ENCODE results near the gene LCA5.
"Not testable (repeated sequence)": the region's sequence is repeated elsewhere in the genome, so short reads cannot be mapped to it uniquely, and the experiment has no call there.

LCA5 gene

DNA sequence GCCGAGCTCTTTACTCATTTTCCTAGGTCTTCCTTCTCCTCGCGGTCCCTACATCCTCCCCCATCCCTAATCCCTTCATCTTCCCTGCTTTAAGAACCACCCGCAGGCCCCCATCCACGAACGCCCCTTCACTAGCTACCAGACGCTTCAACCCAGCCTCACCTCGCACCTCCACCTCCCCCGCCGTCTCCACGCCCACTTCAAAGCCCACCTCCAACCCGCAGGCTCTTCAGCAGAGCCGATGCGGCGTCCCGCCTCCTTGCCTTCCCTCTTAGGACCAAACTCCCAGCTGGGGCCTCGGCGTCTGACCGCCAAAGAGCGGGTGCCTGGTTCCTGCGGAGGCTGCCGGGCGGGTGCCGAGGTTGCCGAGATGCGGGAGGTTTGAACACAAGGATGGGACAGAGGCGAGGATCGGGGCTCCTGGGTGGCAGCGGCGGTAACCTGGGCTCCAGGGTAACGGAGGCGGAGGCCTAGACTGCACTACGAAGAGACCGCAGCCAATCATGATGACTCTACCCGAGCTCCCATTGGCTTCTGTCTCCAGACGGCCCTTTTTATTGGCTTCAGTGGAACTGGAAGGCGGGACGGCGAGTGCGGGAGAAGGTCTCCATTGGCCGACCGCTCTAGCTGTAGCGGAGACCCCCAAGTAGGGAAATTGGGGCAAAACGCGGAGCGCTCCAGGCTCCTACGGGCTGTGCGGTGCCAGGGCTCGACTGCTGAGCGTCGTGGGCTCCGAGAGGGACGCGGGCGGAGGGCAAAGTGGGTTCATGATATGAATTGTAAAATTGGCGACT lies at the start of gene LCA5:
Gene LCA5, minus strand, starts transcription at position 477 of the 794 bp plus-strand sequence. CDS start 18,536 bp downstream, outside the sequence.
- in situ Hi-C loops (cut with MboI; ENCODE audit: low sequenced_read_pairs) = no loop called here

DNA sequence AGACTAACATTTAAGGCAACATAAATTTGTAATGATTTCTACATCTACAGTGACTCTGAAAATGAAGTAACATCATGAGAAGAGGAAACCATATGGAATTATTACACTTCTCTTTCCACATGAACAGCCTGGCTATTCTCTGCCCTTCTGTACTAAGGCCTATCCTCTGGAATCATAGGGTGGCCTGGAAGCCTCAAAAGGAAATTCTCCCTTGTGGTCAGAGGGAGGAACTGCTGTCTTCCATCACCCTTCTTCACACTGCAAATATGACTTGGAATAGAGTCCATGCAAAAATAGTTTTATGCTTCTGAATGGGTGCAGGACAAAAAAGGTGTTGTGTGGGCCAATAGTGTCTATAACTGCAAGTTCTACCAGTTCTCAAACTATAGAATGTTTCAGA lies 49.3 kb upstream of the LCA5 start:
- in situ Hi-C loops (cut with MboI; ENCODE audit: low sequenced_read_pairs) = no loop called here

- in situ Hi-C loops (cut with MboI; ENCODE audit: low sequenced_read_pairs) = no loop called here
Measured at GRCh38 chr6:79584332-79584731, 47.1 kb upstream of the LCA5 start.

DNA sequence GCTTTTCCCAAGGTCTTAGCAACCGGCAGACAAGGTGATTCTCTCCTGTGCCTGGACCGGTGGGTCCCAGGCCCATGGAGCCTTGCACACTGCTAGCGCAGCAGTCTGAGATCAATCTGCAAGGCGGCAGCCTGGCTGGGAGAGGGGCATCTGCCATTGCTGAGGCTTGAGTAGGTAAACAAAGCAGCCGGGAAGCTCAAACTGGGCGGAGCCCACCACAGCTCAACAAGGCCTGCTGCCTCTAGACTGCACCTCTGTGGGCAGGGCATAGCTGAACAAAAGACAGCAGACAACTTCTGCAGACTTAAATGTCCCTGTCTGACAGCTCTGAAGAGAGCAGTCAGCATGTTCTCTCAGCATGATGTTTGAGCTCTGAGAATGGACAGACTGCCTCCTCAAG lies 40.7 kb upstream of the LCA5 start:
- in situ Hi-C loops (cut with MboI; ENCODE audit: low sequenced_read_pairs) = not testable (repeated sequence)

GRCh38 chr6:79574630-79575225 lies 37.5 kb upstream of the LCA5 start:
- in situ Hi-C loops (cut with MboI; ENCODE audit: low sequenced_read_pairs) = no loop called here

GRCh38 chr6:79574174-79574573 lies 36.9 kb upstream of the LCA5 start:
- in situ Hi-C loops (cut with MboI; ENCODE audit: low sequenced_read_pairs) = no loop called here

DNA sequence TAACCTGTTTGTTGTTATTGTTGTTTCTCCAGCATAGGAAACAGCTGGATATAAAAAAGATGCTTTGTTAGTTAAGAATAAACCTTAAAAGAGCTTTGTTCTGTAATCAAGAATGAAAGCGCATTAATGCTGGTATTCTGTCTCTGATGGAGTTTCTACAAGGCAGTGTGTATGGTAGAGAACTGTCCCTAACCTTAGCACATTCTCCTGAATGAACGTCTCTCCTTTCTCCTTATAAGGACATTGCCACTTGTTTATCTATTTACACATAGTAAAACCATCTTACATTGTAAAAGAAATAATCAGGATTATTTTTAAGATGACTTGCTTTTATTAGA lies 33.8 kb upstream of the LCA5 start:
- in situ Hi-C loops (cut with MboI; ENCODE audit: low sequenced_read_pairs) = no loop called here

DNA sequence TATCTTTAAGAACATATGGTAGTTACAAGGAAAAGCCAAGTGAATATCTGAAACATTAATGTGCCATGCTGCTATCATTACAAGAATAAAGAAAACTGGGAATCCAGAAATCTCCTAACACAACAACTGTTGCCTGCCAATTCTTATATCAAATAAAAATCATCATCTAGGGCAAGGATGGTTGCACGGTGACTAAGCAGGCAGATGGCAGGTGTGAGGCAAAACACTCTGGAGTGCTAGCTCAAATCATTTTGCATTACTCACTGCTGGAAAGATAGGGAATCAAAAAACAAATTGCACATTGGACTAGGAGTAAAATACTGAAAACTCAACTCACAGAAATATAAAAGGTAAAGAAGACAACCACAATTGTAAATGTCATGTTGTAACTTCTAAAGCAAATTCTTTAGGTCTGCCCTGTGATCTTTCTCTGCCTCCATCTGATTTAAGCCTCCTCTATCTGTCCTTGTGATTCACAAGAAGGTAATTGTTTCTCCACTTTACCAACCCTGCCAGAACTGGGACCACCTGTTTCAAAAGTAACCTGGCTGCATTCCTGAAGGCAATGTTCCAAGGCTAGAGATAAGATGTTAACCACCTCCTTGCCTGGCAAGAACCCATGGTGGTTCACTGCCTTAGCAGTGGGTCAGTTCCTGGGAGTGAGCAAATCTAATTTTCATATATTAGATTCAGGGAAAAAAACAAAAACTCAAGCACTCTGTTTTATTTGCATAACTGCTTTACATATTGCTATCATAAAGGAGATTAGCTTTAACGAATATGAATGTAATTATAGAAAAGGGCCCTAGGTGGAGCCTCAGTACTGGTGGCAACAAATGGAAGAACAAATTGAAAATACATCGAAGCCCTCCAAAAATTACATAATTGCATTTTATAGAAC lies 33.1 kb upstream of the LCA5 start:
- in situ Hi-C loops (cut with MboI; ENCODE audit: low sequenced_read_pairs) = no loop called here

DNA sequence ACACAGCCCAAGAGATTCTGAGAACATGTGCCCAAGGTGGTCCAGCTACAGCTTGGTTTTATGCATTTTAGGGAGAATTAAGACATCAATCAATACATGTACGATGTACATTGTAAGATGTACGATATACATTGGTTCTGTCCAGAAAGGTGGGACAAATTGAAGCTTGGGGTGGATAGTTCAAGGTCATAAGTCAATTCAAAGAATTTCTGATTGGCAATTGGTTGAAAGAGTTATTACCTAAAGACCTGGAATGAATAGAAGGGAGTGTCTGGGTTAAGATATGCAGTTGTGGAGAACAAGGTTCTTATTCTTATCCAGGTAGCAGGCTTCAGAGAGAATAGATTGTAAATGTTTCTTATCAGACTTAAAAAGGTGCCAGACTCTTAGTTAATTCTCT lies 31.8 kb upstream of the LCA5 start:
- in situ Hi-C loops (cut with MboI; ENCODE audit: low sequenced_read_pairs) = no loop called here

DNA sequence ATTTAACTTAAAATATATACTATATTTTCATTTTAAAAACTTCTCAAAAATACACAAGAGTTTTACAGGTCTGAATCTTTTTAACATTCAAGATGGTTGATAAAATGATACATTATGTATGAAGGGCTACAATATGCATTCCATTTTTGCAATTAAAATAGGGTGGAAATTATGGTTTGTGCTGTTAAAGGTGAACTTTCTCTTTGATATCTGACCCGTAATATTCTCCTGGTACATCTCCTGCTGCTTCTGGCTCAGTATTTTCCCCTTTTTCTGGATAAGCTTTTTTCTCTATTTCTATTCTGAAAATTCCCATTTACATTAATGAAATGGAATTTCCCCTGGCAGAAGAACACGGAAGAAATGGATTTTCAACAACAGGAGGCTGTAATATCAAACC lies 27.4 kb upstream of the LCA5 start:
- in situ Hi-C loops (cut with MboI; ENCODE audit: low sequenced_read_pairs) = no loop called here

DNA sequence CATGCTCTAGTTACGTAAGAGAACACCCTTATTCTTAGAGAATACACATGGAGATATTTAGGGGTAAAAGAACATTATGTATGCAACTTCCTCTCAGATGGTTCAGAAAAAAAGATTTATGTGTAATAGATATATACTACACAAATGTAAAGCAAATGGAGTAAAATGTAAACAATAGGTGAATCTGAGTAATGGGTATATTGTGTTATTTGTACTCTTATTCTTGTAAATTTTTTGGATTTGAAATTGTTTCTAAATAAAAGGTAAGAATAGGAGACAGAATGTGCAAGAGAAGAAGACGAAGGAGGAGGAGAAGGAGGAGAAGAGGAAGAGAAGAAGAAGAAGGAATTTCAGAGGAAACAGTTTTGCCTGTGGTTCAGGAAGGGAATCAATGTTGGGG lies 22.5 kb upstream of the LCA5 start:
- in situ Hi-C loops (cut with MboI; ENCODE audit: low sequenced_read_pairs) = no loop called here

DNA sequence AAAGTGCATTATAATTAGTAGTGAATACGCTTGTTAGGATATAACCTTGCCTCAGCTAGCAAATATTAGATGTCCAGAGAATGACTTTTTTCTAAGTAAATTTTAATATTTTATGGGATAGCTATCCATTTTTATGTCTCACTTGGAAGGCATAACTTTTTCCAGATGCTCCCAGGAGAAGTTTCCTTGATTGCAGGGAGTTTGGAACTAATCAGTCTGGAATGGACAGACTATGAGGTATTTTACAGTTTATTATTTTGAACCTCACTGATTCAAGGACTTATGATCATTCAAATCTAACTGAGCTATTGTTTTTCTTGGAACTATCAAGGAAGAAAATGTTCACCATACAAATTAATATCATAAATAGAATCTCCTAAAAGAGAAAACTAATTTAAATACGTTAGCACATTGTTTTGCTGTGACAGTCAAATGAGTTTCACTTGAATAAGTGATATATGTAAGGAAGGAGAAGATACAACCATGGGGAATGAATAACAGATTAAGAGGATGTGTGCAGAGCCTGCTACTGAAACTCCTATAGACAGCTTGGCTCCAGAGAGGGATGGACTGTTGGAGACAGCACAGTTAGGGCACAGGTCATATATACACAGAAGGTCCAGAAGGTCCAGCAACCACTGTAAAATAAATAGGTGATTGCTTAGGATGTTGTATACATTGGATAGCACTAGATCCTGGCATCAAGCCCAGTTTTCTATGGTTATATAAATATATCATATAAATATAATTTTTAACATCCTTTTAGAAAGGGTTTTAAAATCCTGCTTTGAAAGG lies 20.6 kb upstream of the LCA5 start:
- in situ Hi-C loops (cut with MboI; ENCODE audit: low sequenced_read_pairs) = no loop called here

- in situ Hi-C loops (cut with MboI; ENCODE audit: low sequenced_read_pairs) = no loop called here
Measured at GRCh38 chr6:79554305-79554704, 17.1 kb upstream of the LCA5 start.

GRCh38 chr6:79551401-79551800 lies 14.2 kb upstream of the LCA5 start:
- in situ Hi-C loops (cut with MboI; ENCODE audit: low sequenced_read_pairs) = no loop called here

- in situ Hi-C loops (cut with MboI; ENCODE audit: low sequenced_read_pairs) = no loop called here
Measured at GRCh38 chr6:79548304-79548703, 11.1 kb upstream of the LCA5 start.

DNA sequence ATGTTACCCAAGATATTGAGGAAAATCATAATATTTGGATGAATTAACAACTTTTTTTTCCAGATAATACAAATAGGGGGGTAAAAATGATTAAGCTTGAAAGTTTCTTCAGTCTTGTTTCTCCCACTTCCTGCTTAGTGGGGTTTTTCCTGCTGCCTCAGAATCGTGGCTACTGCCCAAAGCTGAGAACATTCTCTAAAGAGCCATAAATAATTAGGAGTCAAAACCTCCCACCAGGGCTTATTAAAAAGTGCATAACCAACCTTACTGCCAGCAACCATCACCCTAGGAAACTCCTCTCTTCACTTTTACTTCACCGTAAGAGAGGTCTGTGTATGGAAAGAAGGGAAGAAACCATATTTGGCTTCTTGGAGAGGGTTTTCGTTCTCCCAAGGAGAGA lies 9.0 kb upstream of the LCA5 start:
- in situ Hi-C loops (cut with MboI; ENCODE audit: low sequenced_read_pairs) = no loop called here

DNA sequence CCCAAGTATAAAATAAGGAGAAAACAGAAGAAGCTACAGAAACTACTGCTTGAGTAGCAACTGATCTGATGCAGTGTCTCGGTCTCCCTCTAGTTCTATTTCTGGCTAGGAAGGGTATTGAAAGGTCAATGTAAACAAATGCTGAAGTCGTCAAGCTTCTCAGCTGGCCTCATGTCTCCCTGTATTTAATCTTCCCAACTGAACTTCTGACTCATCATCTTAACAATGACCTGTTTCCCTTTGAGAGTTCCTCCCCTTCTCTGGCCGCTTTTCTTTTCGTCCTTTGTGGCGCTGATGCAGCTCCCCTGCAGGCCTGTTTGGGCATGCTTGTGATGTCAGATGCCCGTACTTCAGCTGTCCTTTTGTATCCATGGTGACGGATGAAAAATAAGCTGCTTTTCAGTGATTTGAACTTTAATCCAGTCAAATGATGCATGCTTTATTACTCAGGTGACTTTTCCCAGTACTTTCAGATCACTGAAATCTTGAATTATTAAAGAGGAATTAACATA lies 7.8 kb upstream of the LCA5 start:
- in situ Hi-C loops (cut with MboI; ENCODE audit: low sequenced_read_pairs) = no loop called here

GRCh38 chr6:79544299-79544927 lies 7.2 kb upstream of the LCA5 start:
- in situ Hi-C loops (cut with MboI; ENCODE audit: low sequenced_read_pairs) = no loop called here

DNA sequence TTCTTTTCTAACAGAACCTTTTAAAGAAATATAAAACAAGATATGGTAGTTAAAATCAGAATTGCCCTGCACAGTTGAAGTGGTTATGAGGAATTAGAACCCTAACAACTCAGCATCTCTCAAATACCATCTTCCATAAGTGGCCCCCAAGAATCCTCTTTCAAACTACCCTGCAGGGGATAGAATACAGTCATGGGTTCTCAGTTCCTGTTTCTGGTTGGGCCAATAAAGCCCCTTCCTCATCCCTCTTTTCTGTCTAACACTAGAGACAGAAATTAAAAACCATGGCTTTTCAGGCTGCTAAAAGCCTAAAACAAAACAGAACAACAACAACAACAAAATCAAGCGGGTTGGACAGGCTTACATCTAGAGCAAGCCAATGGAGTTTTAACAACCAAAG lies 6.7 kb upstream of the LCA5 start:
- in situ Hi-C loops (cut with MboI; ENCODE audit: low sequenced_read_pairs) = no loop called here

DNA sequence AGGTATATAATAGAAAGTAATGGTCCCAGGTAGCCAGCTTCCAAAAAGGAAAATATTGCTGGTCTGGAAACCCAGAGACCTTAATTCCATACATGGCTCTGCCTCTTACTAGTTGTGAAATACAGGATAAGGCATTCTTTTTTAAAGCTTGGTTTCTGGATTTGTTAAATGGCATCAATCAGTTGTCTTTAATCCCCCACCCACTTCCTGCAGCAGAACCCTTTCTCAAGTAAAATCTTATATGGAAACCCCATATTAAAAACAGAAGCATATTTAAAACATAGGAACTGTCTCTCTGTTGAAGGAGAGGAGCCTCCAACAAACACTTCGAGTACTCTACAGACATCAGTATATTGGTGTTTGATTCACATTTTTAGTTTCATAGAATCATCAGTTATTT lies 6.2 kb upstream of the LCA5 start:
- in situ Hi-C loops (cut with MboI; ENCODE audit: low sequenced_read_pairs) = no loop called here

All from HL-60/S4 treated with retinoic acid at 250 ng/mL for 4 days and 3 days (cell line).